Measurements from ENCODE around the gene KLHL3. TPM values are rescaled to one million over a fixed set of nuclear protein-coding genes. Genes with fewer than 3 reads are reported as not detected.

Gene KLHL3
- polyA plus RNA-seq, 1 of the 3 experiments (the other 2 are of a cell fraction): 3.8 TPM

DNA sequence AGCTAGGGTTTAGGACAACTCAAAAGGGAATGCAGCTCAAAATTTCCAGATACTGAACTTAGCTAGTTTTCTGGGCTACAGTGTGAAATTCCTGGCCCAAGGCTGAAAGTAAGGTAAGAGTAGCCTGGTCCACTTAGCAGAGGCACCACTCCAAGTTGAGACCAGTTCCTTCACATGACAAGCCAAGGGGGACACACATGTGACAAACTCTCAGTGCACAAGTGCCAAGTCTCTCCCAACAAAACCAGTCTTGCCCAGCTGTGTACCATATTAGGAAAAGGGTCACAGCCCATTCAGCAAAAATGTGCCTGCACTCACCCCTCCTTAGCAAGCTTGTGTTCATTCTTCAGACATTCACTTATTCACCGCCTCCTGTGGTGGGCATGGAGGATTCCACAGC lies 27.8 kb downstream of the KLHL3 start:
- no peak overlapping the region for H3K9ac ChIP-seq
- H3K4me2 ChIP-seq: no peak overlapping the region
- POLR2A ChIA-PET: no interaction called here
- no peaks in the 10 kb centered on the region for H3K79me2 ChIP-seq (ENCODE audit: insufficient read depth)
- CTCF ChIA-PET: interaction anchor here (0.8 kb wide), 1 partner anchor 48 kb away, joined by 3 read pairs; no protein-coding TSS in a partner anchor
- H3K36me3 ChIP-seq (replicated peaks in 1 of 2; ENCODE audit: control insufficient read depth in 1 of 2, insufficient read depth in 2 of 2, low read length in 1 of 2): no peaks in the 10 kb centered on the region
- no peak for TF ChIP-seq CHD2 (IDR thresholded peaks at IDR 0.05; ENCODE audit: low read length, partially characterized antibody)
- no peak overlapping the region for H3K4me3 ChIP-seq (ENCODE audit: low read depth in 2 of 2, low read length in 1 of 2)
- H4K20me1 ChIP-seq (ENCODE audit: insufficient read depth): no peaks in the 10 kb centered on the region
- H3F3A ChIP-seq (replicated peaks; ENCODE audit: insufficient read depth): no peaks in the 10 kb centered on the region
- H3K27ac ChIP-seq (ENCODE audit: low read depth in 2 of 2, low read length in 1 of 2): no peak overlapping the region
- no peaks in the 10 kb centered on the region for H3K9me3 ChIP-seq
- no peaks in the 10 kb centered on the region for H3K9me2 ChIP-seq
- no peaks in the 10 kb centered on the region for H3K27me3 ChIP-seq (ENCODE audit: insufficient read depth)
- WGBS (ENCODE audit: low lambda C conversion rate): 100% methylated on average over 1 of the region's 1 CpG
- no peak for DNase-seq
- no peaks in the 10 kb centered on the region; a peak in 1 of 4 replicates for H3K4me1 ChIP-seq (ENCODE audit: control insufficient read depth in 1 of 2, insufficient read depth in 2 of 2, low read depth in 1 of 2, low read length in 1 of 2)
- no peak overlapping the region for H2AFZ ChIP-seq (ENCODE audit: low read depth)

DNA sequence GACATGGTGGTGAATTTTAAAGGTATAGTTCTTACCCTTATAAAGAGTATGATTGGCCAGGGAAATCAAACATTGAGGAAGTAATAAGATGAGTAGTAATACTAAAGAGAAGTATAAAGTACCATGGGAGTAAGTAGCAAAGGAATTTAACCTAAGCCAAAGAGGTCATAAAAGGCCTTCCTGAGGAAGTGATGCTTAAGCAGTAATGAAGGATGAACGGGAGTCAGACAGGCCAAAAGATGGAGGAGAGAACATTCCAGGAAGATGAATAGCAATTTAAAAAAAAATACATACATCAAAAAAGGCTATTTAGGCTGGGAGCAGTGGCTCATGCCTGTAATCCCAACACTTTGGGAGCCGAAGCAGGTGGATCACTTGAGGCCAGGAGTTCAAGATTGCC lies 29.0 kb downstream of the KLHL3 start:
- Histone ChIP-seq H3K4me2 (no peak overlapping the region), H2AFZ (ENCODE audit: low read depth) (no peak overlapping the region), H3K4me1 (ENCODE audit: control insufficient read depth in 1 of 2, insufficient read depth in 2 of 2, low read depth in 1 of 2, low read length in 1 of 2) (no peaks in the 10 kb centered on the region; a peak in 1 of 4 replicates), H3K27ac (ENCODE audit: low read depth in 2 of 2, low read length in 1 of 2) (no peak overlapping the region), H3K9me3 (no peaks in the 10 kb centered on the region), H3K9me2 (no peaks in the 10 kb centered on the region), H3K27me3 (ENCODE audit: insufficient read depth) (no peaks in the 10 kb centered on the region), H3K79me2 (ENCODE audit: insufficient read depth) (no peaks in the 10 kb centered on the region), H3F3A (replicated peaks; ENCODE audit: insufficient read depth) (no peaks in the 10 kb centered on the region), H3K9ac (no peak overlapping the region), H3K4me3 (ENCODE audit: low read depth in 2 of 2, low read length in 1 of 2) (no peak overlapping the region), H3K36me3 (replicated peaks in 1 of 2; ENCODE audit: control insufficient read depth in 1 of 2, insufficient read depth in 2 of 2, low read length in 1 of 2) (no peaks in the 10 kb centered on the region), H4K20me1 (ENCODE audit: insufficient read depth) (no peaks in the 10 kb centered on the region)
- no peak for DNase-seq
- CTCF ChIA-PET: interaction anchor here (1.3 kb wide), 1 partner anchor 35 kb away, joined by 3 read pairs; no protein-coding TSS in a partner anchor
- WGBS (ENCODE audit: low lambda C conversion rate): 72% methylated on average over 2 of the region's 2 CpGs
- POLR2A ChIA-PET: no interaction called here
- TF ChIP-seq, protein P1, sequence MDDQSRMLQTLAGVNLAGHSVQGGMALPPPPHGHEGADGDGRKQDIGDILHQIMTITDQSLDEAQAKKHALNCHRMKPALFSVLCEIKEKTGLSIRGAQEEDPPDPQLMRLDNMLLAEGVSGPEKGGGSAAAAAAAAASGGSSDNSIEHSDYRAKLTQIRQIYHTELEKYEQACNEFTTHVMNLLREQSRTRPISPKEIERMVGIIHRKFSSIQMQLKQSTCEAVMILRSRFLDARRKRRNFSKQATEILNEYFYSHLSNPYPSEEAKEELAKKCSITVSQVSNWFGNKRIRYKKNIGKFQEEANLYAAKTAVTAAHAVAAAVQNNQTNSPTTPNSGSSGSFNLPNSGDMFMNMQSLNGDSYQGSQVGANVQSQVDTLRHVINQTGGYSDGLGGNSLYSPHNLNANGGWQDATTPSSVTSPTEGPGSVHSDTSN (IDR thresholded peaks at IDR 0.05): no peak
- TF ChIP-seq FOSL2 (IDR thresholded peaks at IDR 0.05; ENCODE audit: borderline replicate concordance, low read depth) (no peak), EP300 (IDR thresholded peaks at IDR 0.05; ENCODE audit: borderline replicate concordance in 1 of 2, low read depth in 1 of 2, low read length in 1 of 2) (no peak), MXI1 (IDR thresholded peaks at IDR 0.05; ENCODE audit: low read depth, low read length) (no peak), POLR2AphosphoS5 (IDR thresholded peaks at IDR 0.05; ENCODE audit: low read depth, low read length) (no peak), YY1 (IDR thresholded peaks at IDR 0.05; ENCODE audit: low read depth) (no peak), RAD21 (IDR thresholded peaks at IDR 0.05; ENCODE audit: low read length) (no peak), TEAD4 (IDR thresholded peaks at IDR 0.05; ENCODE audit: borderline replicate concordance, insufficient read depth) (no peak), SMC3 (IDR thresholded peaks at IDR 0.05; ENCODE audit: low read depth, low read length) (no peak), FOXJ3 (CRISPR knock-in tag; IDR thresholded peaks at IDR 0.05) (no peak), NFIC (IDR thresholded peaks at IDR 0.05; ENCODE audit: borderline replicate concordance) (no peak)
- TF ChIP-seq, protein P2, sequence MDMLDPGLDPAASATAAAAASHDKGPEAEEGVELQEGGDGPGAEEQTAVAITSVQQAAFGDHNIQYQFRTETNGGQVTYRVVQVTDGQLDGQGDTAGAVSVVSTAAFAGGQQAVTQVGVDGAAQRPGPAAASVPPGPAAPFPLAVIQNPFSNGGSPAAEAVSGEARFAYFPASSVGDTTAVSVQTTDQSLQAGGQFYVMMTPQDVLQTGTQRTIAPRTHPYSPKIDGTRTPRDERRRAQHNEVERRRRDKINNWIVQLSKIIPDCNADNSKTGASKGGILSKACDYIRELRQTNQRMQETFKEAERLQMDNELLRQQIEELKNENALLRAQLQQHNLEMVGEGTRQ (IDR thresholded peaks at IDR 0.05; ENCODE audit: borderline replicate concordance, low read depth, low read length): no peak
- TF ChIP-seq, protein P3, sequence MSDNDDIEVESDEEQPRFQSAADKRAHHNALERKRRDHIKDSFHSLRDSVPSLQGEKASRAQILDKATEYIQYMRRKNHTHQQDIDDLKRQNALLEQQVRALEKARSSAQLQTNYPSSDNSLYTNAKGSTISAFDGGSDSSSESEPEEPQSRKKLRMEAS (IDR thresholded peaks at IDR 0.05; ENCODE audit: low read depth): no peak
- TF ChIP-seq, protein P4, sequence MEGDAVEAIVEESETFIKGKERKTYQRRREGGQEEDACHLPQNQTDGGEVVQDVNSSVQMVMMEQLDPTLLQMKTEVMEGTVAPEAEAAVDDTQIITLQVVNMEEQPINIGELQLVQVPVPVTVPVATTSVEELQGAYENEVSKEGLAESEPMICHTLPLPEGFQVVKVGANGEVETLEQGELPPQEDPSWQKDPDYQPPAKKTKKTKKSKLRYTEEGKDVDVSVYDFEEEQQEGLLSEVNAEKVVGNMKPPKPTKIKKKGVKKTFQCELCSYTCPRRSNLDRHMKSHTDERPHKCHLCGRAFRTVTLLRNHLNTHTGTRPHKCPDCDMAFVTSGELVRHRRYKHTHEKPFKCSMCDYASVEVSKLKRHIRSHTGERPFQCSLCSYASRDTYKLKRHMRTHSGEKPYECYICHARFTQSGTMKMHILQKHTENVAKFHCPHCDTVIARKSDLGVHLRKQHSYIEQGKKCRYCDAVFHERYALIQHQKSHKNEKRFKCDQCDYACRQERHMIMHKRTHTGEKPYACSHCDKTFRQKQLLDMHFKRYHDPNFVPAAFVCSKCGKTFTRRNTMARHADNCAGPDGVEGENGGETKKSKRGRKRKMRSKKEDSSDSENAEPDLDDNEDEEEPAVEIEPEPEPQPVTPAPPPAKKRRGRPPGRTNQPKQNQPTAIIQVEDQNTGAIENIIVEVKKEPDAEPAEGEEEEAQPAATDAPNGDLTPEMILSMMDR (IDR thresholded peaks at IDR 0.05): no peak
- TF ChIP-seq, protein P5, sequence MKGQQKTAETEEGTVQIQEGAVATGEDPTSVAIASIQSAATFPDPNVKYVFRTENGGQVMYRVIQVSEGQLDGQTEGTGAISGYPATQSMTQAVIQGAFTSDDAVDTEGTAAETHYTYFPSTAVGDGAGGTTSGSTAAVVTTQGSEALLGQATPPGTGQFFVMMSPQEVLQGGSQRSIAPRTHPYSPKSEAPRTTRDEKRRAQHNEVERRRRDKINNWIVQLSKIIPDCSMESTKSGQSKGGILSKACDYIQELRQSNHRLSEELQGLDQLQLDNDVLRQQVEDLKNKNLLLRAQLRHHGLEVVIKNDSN (IDR thresholded peaks at IDR 0.05; ENCODE audit: borderline replicate concordance, low read depth): no peak
- TF ChIP-seq, protein P6, sequence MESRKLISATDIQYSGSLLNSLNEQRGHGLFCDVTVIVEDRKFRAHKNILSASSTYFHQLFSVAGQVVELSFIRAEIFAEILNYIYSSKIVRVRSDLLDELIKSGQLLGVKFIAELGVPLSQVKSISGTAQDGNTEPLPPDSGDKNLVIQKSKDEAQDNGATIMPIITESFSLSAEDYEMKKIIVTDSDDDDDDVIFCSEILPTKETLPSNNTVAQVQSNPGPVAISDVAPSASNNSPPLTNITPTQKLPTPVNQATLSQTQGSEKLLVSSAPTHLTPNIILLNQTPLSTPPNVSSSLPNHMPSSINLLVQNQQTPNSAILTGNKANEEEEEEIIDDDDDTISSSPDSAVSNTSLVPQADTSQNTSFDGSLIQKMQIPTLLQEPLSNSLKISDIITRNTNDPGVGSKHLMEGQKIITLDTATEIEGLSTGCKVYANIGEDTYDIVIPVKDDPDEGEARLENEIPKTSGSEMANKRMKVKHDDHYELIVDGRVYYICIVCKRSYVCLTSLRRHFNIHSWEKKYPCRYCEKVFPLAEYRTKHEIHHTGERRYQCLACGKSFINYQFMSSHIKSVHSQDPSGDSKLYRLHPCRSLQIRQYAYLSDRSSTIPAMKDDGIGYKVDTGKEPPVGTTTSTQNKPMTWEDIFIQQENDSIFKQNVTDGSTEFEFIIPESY (IDR thresholded peaks at IDR 0.05; ENCODE audit: borderline replicate concordance, low read depth): no peak
